ENCODE results near the gene FBXL19.

- TF ChIP-seq POLR2A (IDR thresholded peaks at IDR 0.05; ENCODE audit: low read depth, low read length): no peak
- TF ChIP-seq POLR2AphosphoS5 (IDR thresholded peaks at IDR 0.05; ENCODE audit: low read depth, low read length): no peak
Observed at GRCh38 chr16:30882429-30883310, 40.7 kb upstream of the FBXL19 start.
